GM18517 (cell line): ENCODE results near the gene INAVA.

Experiments
- ATAC-seq: cut with Tn5 transposase; IDR thresholded peaks from one replicate; pipeline ENCODE4 v1.9.1; 2021; ENCODE audit warnings: mild to moderate bottlenecking, moderate library complexity; ENCODE audit not compliant: unreplicated experiment

The INAVA gene

DNA sequence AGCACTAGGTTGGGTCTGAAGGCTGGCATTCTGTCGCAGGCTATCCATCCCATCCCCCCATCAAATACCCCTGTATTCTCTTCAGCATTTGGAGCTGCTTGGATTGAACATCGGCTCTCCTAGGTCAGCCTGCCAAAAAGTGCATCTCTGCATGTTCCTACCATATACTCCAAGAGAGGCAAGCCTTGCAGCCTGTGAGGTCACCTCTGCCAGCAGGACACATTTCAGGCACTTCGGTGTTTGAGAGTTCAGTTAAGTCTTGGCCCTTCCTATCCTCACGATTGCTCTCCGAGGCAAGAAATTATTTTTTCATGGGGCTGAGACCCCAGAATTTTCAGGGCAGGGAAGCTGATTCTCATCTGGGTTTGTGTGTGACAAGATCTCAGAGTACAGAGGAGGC lies 19.3 kb upstream of the INAVA start:
- no peak for ATAC-seq

DNA sequence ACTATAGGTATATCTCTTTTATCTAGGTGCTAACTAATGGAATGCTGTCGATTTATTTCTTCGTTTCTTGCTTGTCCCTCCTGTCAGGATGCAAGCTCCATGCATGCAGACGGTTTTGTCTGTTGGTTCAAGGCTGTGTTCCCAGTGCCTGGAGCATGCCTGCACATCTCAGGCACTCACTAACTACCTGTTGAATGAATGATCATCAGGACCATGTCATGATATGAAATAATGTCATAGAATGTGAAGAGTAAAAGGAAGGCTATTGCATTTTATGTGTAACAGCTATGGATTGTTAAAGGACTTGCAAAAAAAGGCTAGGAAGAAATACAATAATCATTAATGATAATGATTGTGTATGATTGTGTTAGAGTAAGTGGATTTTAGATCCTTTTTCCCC lies 17.7 kb upstream of the INAVA start:
- ATAC-seq: no peak

DNA sequence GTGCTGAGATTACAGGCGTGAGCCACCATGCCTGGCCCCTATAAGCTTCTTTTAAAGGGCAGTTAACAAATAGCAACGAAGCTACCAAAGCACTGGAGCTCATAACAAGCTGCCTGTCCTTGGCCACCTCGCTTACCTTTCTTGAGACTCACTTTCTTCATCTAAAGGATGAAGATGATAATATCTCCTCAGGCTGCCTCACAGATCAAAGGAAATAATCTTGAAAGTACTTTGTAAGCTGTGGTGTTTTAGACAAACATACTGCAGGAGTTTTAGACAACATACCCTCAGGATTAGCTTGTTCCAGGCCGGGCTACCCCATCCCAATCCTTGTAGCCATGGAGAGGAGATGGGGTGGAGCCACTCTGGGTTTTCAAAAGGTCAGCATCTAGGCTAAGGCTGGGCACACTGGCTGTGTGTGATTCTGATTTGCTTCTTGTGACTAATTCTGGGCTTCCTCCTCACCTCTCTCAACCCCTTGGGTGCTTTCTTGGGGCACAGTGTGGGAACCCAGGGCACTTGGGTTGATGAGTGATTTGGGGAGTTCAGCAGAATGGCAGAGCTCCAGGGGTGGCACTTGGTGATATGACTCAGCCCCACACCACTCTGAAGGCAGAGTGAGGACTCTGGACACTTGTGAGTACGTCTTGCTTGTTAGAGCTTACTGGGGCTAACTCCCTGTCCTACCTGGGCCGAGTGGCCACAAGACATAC lies 16.7 kb upstream of the INAVA start:
- ATAC-seq: peak; percentile 85

DNA sequence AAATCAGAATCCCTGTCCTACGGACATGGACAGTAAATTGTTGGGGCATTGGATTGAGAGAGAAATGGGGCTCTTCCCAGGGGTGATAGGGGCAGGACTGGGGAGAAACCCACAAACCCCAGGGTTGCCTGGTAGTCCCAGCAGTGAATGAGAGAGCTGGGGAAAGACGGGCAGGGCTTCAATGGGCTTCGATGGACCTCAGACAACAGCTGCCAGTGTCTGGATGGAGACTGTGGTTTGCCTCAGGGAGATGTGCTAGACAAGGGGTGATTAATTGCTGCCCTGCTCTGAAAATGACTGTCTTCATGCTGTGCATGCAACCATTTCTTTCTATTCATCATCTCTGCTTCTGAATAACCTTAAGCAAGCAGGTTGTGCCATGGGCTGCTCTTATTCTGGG lies 14.5 kb upstream of the INAVA start:
- no peak for ATAC-seq

GRCh38 chr1:200883118-200883517 lies 11.6 kb upstream of the INAVA start:
- no peak for ATAC-seq

DNA sequence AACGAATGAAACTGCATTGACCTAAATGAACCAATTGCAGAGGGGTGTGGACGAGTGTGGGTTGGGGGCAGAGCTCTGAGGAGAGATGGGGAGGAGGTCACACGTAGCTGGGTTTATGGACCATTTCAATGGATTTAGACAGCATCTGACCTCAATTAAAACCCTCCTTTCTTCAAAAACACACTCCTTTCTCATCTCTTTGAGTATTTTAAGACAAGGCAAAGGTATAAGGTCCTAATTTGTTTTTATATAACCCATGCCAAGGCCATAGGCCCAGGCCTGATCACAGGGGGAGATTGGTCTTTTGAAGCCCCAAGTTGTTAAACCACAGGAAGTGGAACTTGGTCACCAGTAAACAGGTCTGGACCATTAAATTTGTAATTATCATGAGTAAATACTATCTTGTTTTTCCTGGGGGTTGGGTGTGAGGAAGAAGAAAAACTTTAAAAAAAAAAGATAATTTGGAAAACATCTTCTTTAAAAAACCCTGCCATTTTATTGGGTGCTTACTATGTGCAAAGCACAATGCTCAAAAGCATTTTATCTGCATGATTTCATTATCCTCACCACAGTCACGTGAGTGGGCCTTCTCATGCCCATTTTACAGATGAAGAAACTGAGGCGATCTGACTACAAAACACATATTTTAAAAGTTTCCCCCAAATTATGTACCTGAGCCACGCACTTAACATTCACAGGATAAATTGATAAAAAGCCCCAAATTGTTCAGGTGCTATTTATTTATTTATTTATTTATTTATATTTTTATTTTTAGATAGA lies 8.9 kb upstream of the INAVA start:
- no peak for ATAC-seq

DNA sequence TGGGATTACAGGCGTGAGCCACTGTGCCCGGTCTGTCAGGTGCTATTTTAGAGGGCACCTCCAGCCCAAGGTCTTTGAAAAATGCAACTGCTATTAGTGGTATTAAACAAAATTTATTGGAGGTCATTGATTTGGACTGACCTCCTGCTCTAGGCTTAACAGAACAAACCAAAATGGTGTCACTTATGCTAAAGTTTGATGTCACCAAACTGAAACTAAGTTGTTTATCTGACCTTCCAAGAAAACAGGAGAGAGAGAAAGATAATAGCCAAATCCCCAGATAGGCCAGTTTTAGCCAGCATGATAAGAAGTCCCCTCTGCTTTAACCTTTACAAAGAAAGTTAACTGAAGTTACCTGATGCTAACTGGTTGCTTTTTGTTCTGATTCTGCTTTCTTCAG lies 8.1 kb upstream of the INAVA start:
- no peak for ATAC-seq

DNA sequence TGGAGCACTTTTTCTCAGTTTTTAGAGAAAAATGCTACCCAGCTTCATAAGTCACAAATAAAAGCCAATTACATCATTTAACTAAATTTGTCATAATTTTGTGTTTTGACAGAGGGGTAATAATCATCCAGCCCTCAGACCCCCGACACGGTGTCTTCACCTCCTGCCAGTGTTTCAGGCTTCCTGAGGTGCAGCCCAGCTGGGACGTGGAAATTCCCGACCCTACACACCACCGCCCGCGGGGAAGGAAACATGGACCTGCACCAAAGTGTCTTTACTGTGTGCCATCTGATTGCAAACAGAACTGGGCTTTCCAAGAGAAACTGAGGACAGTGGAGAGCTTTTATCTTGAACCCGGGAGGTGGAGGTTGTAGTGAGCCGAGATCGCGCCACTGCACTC lies 7.7 kb upstream of the INAVA start:
- no peak for ATAC-seq

DNA sequence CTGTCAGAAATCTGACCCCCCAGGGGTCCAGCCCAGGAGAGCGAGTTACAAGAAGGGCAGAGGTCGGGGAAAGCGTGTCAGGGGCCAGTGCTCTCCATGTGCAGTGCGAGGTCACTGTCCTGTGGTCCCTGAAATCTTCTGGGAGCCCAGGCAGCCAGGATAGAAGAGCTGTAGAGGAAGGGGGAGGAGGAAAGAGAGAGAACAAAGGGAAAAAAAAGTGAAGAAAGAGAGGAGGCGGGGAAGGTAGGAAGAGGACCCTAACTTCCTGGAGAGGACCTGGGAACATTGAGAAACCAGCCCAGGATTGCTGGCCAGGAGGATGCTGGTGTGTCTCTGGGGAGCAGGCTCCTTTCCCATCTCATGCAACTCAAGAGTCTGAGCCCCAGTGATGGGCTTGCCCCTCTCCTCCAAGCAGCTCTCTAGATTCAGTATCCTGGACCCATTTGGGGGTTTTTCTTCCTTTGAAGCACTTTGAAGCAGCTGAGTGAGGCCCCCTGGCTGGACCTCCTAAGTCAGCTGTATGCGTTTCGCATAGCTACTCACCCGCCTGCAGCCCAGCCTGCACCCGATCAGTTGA lies 6.8 kb upstream of the INAVA start:
- no peak for ATAC-seq

- ATAC-seq: peak; percentile 92
These were observed 6.3 kb upstream of the INAVA start for GRCh38 chr1:200888349-200888838.

DNA sequence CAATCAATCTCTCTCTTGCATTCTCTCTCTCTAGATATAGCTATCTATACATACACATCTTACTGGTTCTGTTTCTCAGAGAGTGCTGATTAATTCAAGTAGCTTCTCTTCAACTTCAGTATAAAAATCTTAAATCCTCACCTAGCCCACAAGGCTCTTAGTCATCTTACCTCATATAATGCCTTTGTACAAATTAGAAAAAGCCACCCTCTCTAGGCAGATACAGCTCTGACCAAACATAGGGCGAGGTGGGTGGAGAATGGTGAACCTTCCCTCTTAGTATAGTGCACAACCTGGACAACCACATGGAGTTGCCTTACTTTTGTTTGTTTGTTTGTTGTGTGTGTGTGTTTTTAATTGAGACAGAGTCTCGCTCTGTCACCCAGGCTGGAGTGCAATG lies 5.1 kb upstream of the INAVA start:
- no peak for ATAC-seq

DNA sequence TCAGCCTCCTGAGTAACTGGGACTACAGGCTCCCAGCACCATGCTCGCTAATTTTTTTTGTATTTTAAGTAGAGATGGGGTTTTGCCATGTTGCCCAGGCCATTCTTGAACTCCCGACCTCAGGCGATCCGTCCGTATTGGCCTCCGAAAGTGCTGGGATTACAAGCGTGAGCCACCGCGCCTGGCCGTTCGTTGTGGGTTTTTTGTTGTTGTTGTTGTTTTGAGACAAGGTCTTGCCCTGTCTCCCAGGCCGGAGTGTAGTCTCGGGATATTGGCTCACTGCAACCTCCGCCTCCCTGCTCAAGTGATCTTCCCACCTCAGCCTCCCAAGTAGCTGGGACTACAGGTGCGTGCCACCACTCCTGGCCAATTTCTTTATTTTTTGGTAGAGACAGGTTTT lies 4.7 kb upstream of the INAVA start:
- ATAC-seq: no peak

DNA sequence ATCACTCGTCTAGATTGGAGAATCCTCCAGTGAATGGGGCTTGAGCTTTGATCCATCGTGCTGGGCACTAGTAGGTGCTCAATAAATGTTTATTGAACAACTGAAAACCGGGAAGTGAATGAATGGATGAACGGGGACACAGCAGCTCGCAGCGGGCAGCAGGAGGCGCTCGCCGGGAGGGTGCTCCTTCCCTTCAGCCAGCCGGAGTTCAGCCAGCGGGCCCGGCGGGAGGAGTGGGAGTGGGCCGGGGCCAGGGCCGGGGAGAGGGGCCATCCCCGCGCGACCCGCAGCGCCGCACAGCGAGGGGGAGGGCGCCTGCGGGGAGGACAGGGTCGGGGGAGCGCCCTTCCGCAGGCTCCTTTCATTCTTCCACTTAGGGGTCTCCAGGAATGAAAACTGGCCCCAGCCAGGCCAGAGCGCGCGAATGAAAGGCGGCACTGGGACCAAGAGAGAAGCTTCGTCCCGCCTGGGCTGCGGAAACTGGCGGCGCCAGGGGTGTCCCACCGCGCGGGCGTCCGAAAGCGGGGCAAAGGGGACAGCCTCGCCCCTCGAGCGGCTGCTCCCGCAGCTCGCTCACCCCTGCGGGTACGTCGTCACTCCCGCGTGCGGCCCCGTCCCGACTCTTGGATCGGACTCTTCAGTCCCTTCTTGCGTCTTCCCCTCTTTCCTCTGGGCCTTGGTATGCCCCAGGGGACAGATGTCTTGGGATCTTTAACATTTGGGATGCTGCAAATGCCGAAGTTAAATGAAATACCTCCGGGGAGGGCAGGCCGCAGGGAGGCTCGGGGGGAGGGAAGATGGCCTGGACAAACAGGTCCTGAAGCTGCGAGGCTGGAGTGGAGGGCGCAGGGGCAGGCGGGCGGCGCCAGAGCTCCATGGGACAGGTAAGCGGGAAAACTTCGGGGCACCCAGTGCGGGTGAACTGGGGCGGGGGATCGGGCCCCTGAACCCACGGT lies 3.6 kb upstream of the INAVA start:
- ATAC-seq: no peak

GRCh38 chr1:200891774-200892157 lies 2.9 kb upstream of the INAVA start:
- no peak for ATAC-seq

DNA sequence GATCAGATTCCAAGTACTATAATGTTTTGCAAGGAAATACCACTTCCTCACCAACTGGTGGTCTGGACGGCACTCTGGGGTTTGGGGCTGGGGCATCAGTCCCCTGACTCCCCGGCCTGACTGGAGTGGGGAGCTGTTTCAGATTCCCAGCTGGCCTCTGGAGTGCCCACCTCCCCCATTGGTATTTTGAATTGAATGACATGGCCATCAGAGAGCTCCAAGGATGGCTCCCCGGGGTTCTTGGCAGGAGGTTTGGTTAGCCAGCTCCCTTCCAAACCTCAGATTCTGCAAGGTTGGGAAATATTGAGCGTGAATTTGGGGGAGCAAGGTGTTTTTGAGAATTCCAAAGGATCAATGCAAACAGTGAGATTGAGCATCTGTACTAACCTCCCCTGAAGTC lies 2.2 kb upstream of the INAVA start:
- no peak for ATAC-seq

DNA sequence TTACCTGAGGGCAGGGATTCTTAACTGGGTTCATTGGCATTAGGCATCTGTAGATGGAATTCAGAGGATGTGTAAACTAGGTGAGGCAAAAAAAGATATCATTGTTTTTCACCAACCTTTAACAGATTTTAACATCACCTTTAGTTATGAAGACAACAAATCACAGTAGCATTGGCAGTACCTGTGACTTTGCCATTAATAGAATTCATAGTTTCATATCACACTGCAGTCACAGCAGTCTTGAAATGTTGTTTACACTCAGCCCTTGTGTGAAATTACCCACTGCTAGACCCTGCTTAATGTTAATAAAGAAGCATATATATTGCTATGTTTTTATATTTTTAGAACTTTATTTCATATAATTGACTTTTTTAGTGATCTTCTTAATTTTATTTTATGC lies 1.7 kb upstream of the INAVA start:
- no peak for ATAC-seq

DNA sequence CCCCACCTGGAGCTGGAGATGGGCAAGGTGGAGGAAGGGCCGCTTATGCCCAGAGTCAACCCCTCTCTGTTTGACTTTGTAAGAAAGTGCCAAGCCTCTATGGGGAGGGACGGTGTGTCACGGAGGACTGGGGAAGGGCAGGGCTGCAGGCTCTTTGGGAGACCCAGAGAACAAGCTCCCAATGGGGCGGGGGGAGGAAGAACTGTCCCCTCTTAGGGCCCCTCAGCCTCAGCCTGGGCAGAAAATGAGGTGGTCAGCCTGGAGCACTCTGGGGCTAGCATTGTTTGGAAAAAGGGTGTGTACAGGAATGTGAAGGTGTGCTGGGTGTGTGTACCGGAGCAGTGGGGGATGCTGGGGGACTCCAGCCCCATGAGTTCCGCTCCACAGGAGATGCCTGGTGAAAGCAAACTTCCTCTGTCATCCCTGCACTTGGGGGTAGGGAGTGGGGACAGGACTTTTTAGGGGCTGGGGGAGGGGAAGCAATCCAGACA lies 1.2 kb upstream of the INAVA start:
- ATAC-seq: no peak

DNA sequence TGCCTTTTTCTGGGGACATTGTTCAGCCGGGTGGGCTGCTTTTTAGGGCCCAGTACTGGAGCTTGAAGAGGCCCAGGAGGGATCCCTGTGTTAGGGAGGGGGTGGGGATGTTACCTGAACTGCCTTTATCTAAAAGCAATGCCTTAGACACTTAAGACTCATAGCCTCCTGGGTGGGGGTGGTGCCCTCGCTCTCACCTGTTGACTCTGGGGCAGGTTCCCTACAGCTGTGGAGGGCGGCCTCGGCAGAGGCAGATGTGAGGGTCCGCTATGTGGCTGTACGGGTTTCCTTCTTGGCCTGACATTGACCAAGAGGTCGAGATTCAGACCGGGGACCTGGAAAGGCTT lies 716 bp downstream of the INAVA start:
- no peak for ATAC-seq

- peak; percentile 65 for ATAC-seq
These were observed 1.3 kb downstream of the INAVA start for GRCh38 chr1:200895801-200896530.

GRCh38 chr1:200896531-200897196 lies 2.0 kb downstream of the INAVA start:
- no peak for ATAC-seq
